WTC11 (cell line): ENCODE data around the gene CST6. TPM values are rescaled to one million over a fixed set of nuclear protein-coding genes. Genes with fewer than 3 reads are reported as not detected.

Experiments
- ATAC-seq: fragments of 200-7000 bp; cut with Tn5 transposase; 2 replicates; pipeline ENCODE4 v1.10.0; 2021; ENCODE audit warnings: mild to moderate bottlenecking, moderate library complexity
- CTCF ChIA-PET: fragments of 300-600 bp; sonication (Branson Sonifier 250); formaldehyde crosslinking; loops from one replicate; lab custom pipeline; 2021; ENCODE audit warnings: antibody characterized with exemption; lab: Charles Lee
- POLR2A ChIA-PET: fragments of 350-600 bp; sonication (Branson Sonifier 250); formaldehyde crosslinking; loops from one replicate; lab custom pipeline; 2021; ENCODE audit warnings: antibody characterized with exemption; lab: Charles Lee
- DNase-seq: peaks from one replicate; pipeline ENCODE4 v3.0.0; 2021; ENCODE audit warnings: low spot score
- H3K27ac Mint-ChIP-seq: 2 replicates; pipeline ENCODE4 v1.8.0; 2021; ENCODE audit warnings: mixed read lengths
- H3K27me3 Mint-ChIP-seq: 2 replicates; pipeline ENCODE4 v1.8.0; 2021; ENCODE audit warnings: low read depth, mild to moderate bottlenecking, moderate library complexity, mixed read lengths
- H3K36me3 Mint-ChIP-seq: 2 replicates; pipeline ENCODE4 v1.8.0; 2021; ENCODE audit warnings: mixed read lengths
- H3K4me1 Mint-ChIP-seq: 2 replicates; pipeline ENCODE4 v1.8.0; 2022; ENCODE audit warnings: mixed read lengths
- H3K4me3 Mint-ChIP-seq: 2 replicates; pipeline ENCODE4 v1.8.0; 2021; ENCODE audit warnings: mild to moderate bottlenecking, moderate library complexity, mixed read lengths
- H3K9me3 Mint-ChIP-seq: 2 replicates; pipeline ENCODE4 v1.8.0; 2021; ENCODE audit warnings: mixed read lengths
- ATF1 ChIP-seq: sonication (generic); formaldehyde crosslinking; IDR thresholded peaks from 2 replicates; pipeline ENCODE4 v1.8.1; 2023; ENCODE audit warnings: mild to moderate bottlenecking, moderate library complexity, missing genetic modification reagents
- ATF2 ChIP-seq: sonication (generic); formaldehyde crosslinking; IDR thresholded peaks from 2 replicates; pipeline ENCODE4 v1.8.1; 2022; ENCODE audit warnings: low read depth, missing genetic modification reagents, borderline replicate concordance
- CREM ChIP-seq: sonication (generic); formaldehyde crosslinking; IDR thresholded peaks from 2 replicates; pipeline ENCODE4 v1.8.1; 2022; ENCODE audit warnings: mild to moderate bottlenecking, missing genetic modification reagents, moderate library complexity
- EMX1 ChIP-seq: fragments of 250-450 bp; sonication (Bioruptor Pico); IDR thresholded peaks from 2 replicates; pipeline ENCODE4 v1.8.0; 2021; ENCODE audit warnings: mild to moderate bottlenecking
- ESRRA ChIP-seq: sonication (generic); formaldehyde crosslinking; IDR thresholded peaks from 2 replicates; pipeline ENCODE4 v1.8.1; 2022; ENCODE audit warnings: mild to moderate bottlenecking, missing genetic modification reagents, borderline replicate concordance
- ETV6 ChIP-seq: sonication (generic); formaldehyde crosslinking; IDR thresholded peaks from 2 replicates; pipeline ENCODE4 v1.8.1; 2022; ENCODE audit warnings: mild to moderate bottlenecking, missing genetic modification reagents
- FOXJ3 ChIP-seq: sonication (generic); formaldehyde crosslinking; IDR thresholded peaks from 2 replicates; pipeline ENCODE4 v1.9.0; 2021; ENCODE audit warnings: missing genetic modification reagents, mild to moderate bottlenecking, borderline replicate concordance
- FOXP1 ChIP-seq: sonication (generic); formaldehyde crosslinking; IDR thresholded peaks from 2 replicates; pipeline ENCODE4 v1.8.0; 2022; ENCODE audit warnings: missing genetic modification reagents, mild to moderate bottlenecking, moderate library complexity, borderline replicate concordance
- GABPB1 ChIP-seq: sonication (generic); formaldehyde crosslinking; IDR thresholded peaks from 2 replicates; pipeline ENCODE4 v1.8.1; 2023; ENCODE audit warnings: mild to moderate bottlenecking, missing genetic modification reagents
- GTF2I ChIP-seq: fragments of 250-450 bp; sonication (Bioruptor Pico); conservative IDR thresholded peaks from 2 replicates; pipeline ENCODE4 v1.4.0; 2021; ENCODE audit warnings: mild to moderate bottlenecking
- JUN ChIP-seq: sonication (generic); formaldehyde crosslinking; IDR thresholded peaks from 2 replicates; pipeline ENCODE4 v1.8.0; 2023; ENCODE audit warnings: mild to moderate bottlenecking, missing genetic modification reagents
- MLX ChIP-seq: sonication (generic); formaldehyde crosslinking; IDR thresholded peaks from 2 replicates; pipeline ENCODE4 v1.8.1; 2023; ENCODE audit warnings: mild to moderate bottlenecking, missing genetic modification reagents, moderate library complexity
- MXD4 ChIP-seq: fragments of 250-450 bp; sonication (Bioruptor Pico); IDR thresholded peaks from 2 replicates; pipeline ENCODE4 v1.8.0; 2021; ENCODE audit warnings: mild to moderate bottlenecking, moderate library complexity, borderline replicate concordance
- NFYB ChIP-seq: sonication (generic); formaldehyde crosslinking; conservative IDR thresholded peaks from 2 replicates; pipeline ENCODE4 v1.8.0; 2022; ENCODE audit warnings: low read depth, missing genetic modification reagents
- NR1H2 ChIP-seq: sonication (generic); formaldehyde crosslinking; IDR thresholded peaks from 2 replicates; pipeline ENCODE4 v1.9.0; 2021; ENCODE audit warnings: mild to moderate bottlenecking, moderate library complexity, missing genetic modification reagents
- NR2C2 ChIP-seq: sonication (generic); formaldehyde crosslinking; IDR thresholded peaks from 2 replicates; pipeline ENCODE4 v1.8.0; 2022; ENCODE audit warnings: mild to moderate bottlenecking, missing genetic modification reagents
- NR3C1 ChIP-seq: sonication (generic); formaldehyde crosslinking; conservative IDR thresholded peaks from 2 replicates; pipeline ENCODE4 v1.8.1; 2023; ENCODE audit warnings: low read depth, mild to moderate bottlenecking, missing genetic modification reagents
- OVOL2 ChIP-seq: fragments of 250-450 bp; sonication (Bioruptor Pico); IDR thresholded peaks from 2 replicates; pipeline ENCODE4 v1.9.0; 2021; ENCODE audit warnings: mild to moderate bottlenecking, borderline replicate concordance
- ZBTB43 ChIP-seq: sonication (generic); formaldehyde crosslinking; IDR thresholded peaks from 2 replicates; pipeline ENCODE4 v1.8.1; 2023; ENCODE audit warnings: mild to moderate bottlenecking, missing genetic modification reagents
- ZNF281 ChIP-seq: sonication (generic); formaldehyde crosslinking; IDR thresholded peaks from 2 replicates; pipeline ENCODE4 v1.8.0; 2023; ENCODE audit warnings: mild to moderate bottlenecking, missing genetic modification reagents
- ZNF396 ChIP-seq: fragments of 250-450 bp; sonication (Bioruptor Pico); IDR thresholded peaks from 2 replicates; pipeline ENCODE4 v1.8.0; 2021; ENCODE audit warnings: mild to moderate bottlenecking, moderate library complexity, borderline replicate concordance
- ZSCAN18 ChIP-seq: fragments of 250-450 bp; sonication (Bioruptor Pico); IDR thresholded peaks from 2 replicates; pipeline ENCODE4 v2.1.2; 2022; ENCODE audit warnings: mild to moderate bottlenecking, moderate library complexity
- total RNA-seq: library from RNA; stranded (reverse); gene quantifications from 3 replicates; pipeline ENCODE4 v1.2.3, GENCODE V29; 2021

CST6 gene
- total RNA-seq, 1 experiment from 2014 or later = 0.72 TPM

GRCh38 chr11:66050581-66051231 is 38.9 kb downstream of the CST6 start (continued):
- no peak for TF ChIP-seq ZNF396 (CRISPR knock-in tag)
- no peak for TF ChIP-seq ATF1 (CRISPR knock-in tag)
- TF ChIP-seq ZSCAN18 (CRISPR knock-in tag) = no peak
- TF ChIP-seq NR1H2 (CRISPR knock-in tag) = no peak
- no peak for TF ChIP-seq GTF2I
- TF ChIP-seq FOXJ3 (CRISPR knock-in tag) = no peak
- TF ChIP-seq ZBTB43 = no peak
- TF ChIP-seq GABPB1 (CRISPR knock-in tag) = no peak
- TF ChIP-seq MXD4 (CRISPR knock-in tag) = no peak
- TF ChIP-seq, all 79 proteins: peak for 0

GRCh38 chr11:66051371-66051765 is 39.6 kb downstream of the CST6 start:
- Mint-ChIP-seq H3K9me3 (no peaks in the 10 kb centered on the region), H3K36me3 (peaks cover 26% of the 10 kb centered on the region), H3K27me3 (no peaks in the 10 kb centered on the region), H3K27ac (peak overlapping the region; percentile 97), H3K4me3 (peak overlapping the region; percentile 100), H3K4me1 (peaks cover 35% of the 10 kb centered on the region)
- DNase-seq (no peak), ATAC-seq (no peak)
- ChIA-PET CTCF (interaction anchor here (1.0 to 4.2 kb wide), 9 partner anchors 18 to 272 kb away, joined by 3 to 35 read pairs (median 4); partner anchors contain the start of genes FIBP and PACS1), POLR2A (interaction anchor here (0.5 to 1.9 kb wide), 4 partner anchors 19 to 216 kb away, joined by 3 to 6 read pairs (median 4); partner anchors contain the start of gene FIBP)
- TF ChIP-seq NR2C2 (CRISPR knock-in tag) (no peak), CREM (CRISPR knock-in tag) (no peak), EMX1 (no peak), JUN (no peak), MLX (no peak), ESRRA (CRISPR knock-in tag) (no peak)

- Mint-ChIP-seq H3K9me3 (no peaks in the 10 kb centered on the region), H3K27ac (peak within 1 kb of the TSS; percentile 98), H3K27me3 (no peaks in the 10 kb centered on the region), H3K36me3 (peaks cover 32% of the 10 kb centered on the region), H3K4me1 (peaks cover 35% of the 10 kb centered on the region), H3K4me3 (peak within 1 kb of the TSS; percentile 100)
- ChIA-PET POLR2A (interaction anchor here (0.5 to 1.9 kb wide), 6 partner anchors 20 to 216 kb away, joined by 3 to 8 read pairs (median 4); partner anchors contain the start of genes FIBP and MUS81), CTCF (interaction anchor here (0.6 to 4.2 kb wide), 12 partner anchors 17 to 746 kb away, joined by 3 to 35 read pairs (median 4); partner anchors contain the start of genes FIBP, PACS1, RAB1B and ZNRD2)
- ATAC-seq = peak; percentile 95
- peak; percentile 97 for DNase-seq
- TF ChIP-seq OVOL2 (CRISPR knock-in tag) (no peak), ZNF281 (CRISPR knock-in tag) (no peak), NFYB (CRISPR knock-in tag) (peak; percentile 69), ETV6 (CRISPR knock-in tag) (peak; percentile 80; the same call in 1 of the 2 replicates), GABPB1 (CRISPR knock-in tag) (peak; percentile 54), ATF2 (CRISPR knock-in tag) (no peak), FOXP1 (CRISPR knock-in tag) (no peak), NR3C1 (no peak)
These were observed 40.2 kb downstream of the CST6 start, which contains the start of gene SF3B2 for GRCh38 chr11:66051766-66052663. SF3B2 (plus strand) TSS chr11:66052364; CDS start chr11:66052385, 21 bp downstream.
